ENCODE measurements around the gene ZXDC. TPM values are rescaled to one million over a fixed set of nuclear protein-coding genes. Genes with fewer than 3 reads are reported as not detected.

Gene ZXDC
- total and polyA plus RNA-seq, 9 of the 15 experiments (the other 6 are each of a cell fraction or from before 2014, with no cell fraction given): 0.59 to 13.4 (median 7.3) TPM

GRCh38 chr3:126419151-126419703, 56.5 kb downstream of the ZXDC start:
- BruUV-seq (replicated peaks): no TSS peak
- H3K36me3 ChIP-seq (ENCODE audit: control insufficient read depth, insufficient read depth, low read length): no peaks in the 10 kb centered on the region
- H3K27me3 ChIP-seq (ENCODE audit: control insufficient read depth in 2 of 2, insufficient read depth in 2 of 2, low read length in 2 of 2): peaks cover 3 to 35% of the 10 kb centered on the region in 2 experiments; a peak in 3 of 5 replicates
- no peak for DNase-seq (ENCODE audit: extremely low read depth in 1 of 4, low spot score in 3 of 4)
- no peak overlapping the region for H3K4me2 ChIP-seq (ENCODE audit: insufficient read depth, low read length)
- no peaks in the 10 kb centered on the region for H3K9me1 ChIP-seq (ENCODE audit: control insufficient read depth, insufficient read depth, low read length)
- no peaks in the 10 kb centered on the region for H4K20me1 ChIP-seq (replicated peaks; ENCODE audit: control insufficient read depth, insufficient read depth, low read length)
- no peaks in the 10 kb centered on the region for H3K9me3 ChIP-seq (replicated peaks; ENCODE audit: control insufficient read depth, insufficient read depth, low read depth, low read length)
- no peak overlapping the region for H3K27ac ChIP-seq (ENCODE audit: extremely low read depth, low read depth, low read length)
- no peak for TF ChIP-seq PHTF2 (CRISPR knock-in tag; IDR thresholded peaks at IDR 0.05)
- intact Hi-C loops (cut with micrococcal nuclease) (no loop called here), in situ Hi-C loops (cut with MboI) (no loop called here)
- no peak for ATAC-seq
- WGBS (ENCODE audit: insufficient coverage, low coverage, missing lambda C conversion rate): 0% methylated on average over 5 of the region's 6 CpGs
- H3K4me1 ChIP-seq (replicated peaks in 1 of 2; ENCODE audit: control insufficient read depth in 2 of 2, insufficient read depth in 2 of 2, low read length in 2 of 2): peaks cover 0 to 12% of the 10 kb centered on the region in 2 experiments; a peak in 3 of 5 replicates
- ChIA-PET CTCF (ENCODE audit: low intra/inter-chr PET ratio) (no interaction called here), POLR2A (interaction anchor here (0.9 kb wide), 1 partner anchor 31 kb away, joined by 3 read pairs; no protein-coding TSS in a partner anchor)
- H2AFZ ChIP-seq (ENCODE audit: low read depth, low read length): no peak overlapping the region
- H3K4me3 ChIP-seq: no peak overlapping the region
- H3K79me2 ChIP-seq (ENCODE audit: control insufficient read depth, insufficient read depth, low read length): no peaks in the 10 kb centered on the region
- no peak for FAIRE-seq
- H3K9ac ChIP-seq (ENCODE audit: insufficient read depth in 1 of 2, low read depth in 2 of 2, low read length in 2 of 2): no peak overlapping the region

- Histone ChIP-seq H3K27ac (ENCODE audit: extremely low read depth, low read depth, low read length) (no peak overlapping the region), H3K9ac (ENCODE audit: insufficient read depth in 1 of 2, low read depth in 2 of 2, low read length in 2 of 2) (no peak overlapping the region), H3K9me1 (ENCODE audit: control insufficient read depth, insufficient read depth, low read length) (no peaks in the 10 kb centered on the region), H3K4me3 (no peak overlapping the region), H2AFZ (ENCODE audit: low read depth, low read length) (no peak overlapping the region), H3K4me1 (replicated peaks in 1 of 2; ENCODE audit: control insufficient read depth in 2 of 2, insufficient read depth in 2 of 2, low read length in 2 of 2) (peaks cover 0 to 12% of the 10 kb centered on the region in 2 experiments; a peak in 3 of 5 replicates), H3K9me3 (replicated peaks; ENCODE audit: control insufficient read depth, insufficient read depth, low read depth, low read length) (no peaks in the 10 kb centered on the region), H3K36me3 (ENCODE audit: control insufficient read depth, insufficient read depth, low read length) (no peaks in the 10 kb centered on the region), H4K20me1 (replicated peaks; ENCODE audit: control insufficient read depth, insufficient read depth, low read length) (no peaks in the 10 kb centered on the region), H3K4me2 (ENCODE audit: insufficient read depth, low read length) (no peak overlapping the region), H3K27me3 (ENCODE audit: control insufficient read depth in 2 of 2, insufficient read depth in 2 of 2, low read length in 2 of 2) (peaks cover 3 to 35% of the 10 kb centered on the region in 2 experiments; a peak in 3 of 5 replicates), H3K79me2 (ENCODE audit: control insufficient read depth, insufficient read depth, low read length) (no peaks in the 10 kb centered on the region)
- WGBS (ENCODE audit: insufficient coverage, low coverage, missing lambda C conversion rate): 12% methylated on average over 15 of the region's 20 CpGs
- DNase-seq (ENCODE audit: extremely low read depth in 1 of 4, low spot score in 3 of 4) (no peak), ATAC-seq (no peak), FAIRE-seq (no peak)
- CTCF ChIA-PET (ENCODE audit: low intra/inter-chr PET ratio): no interaction called here
- no TSS peak for BruUV-seq (replicated peaks)
- intact Hi-C loops (cut with micrococcal nuclease) (no loop called here), in situ Hi-C loops (cut with MboI) (no loop called here)
- POLR2A ChIA-PET: no interaction called here
- no peak for TF ChIP-seq SFPQ (IDR thresholded peaks at IDR 0.05; ENCODE audit: low read depth, low read length)
- TF ChIP-seq MBD2 (IDR thresholded peaks at IDR 0.05; ENCODE audit: borderline replicate concordance, low read depth): no peak
- no peak for TF ChIP-seq NBN (IDR thresholded peaks at IDR 0.05; ENCODE audit: low read depth)
- no peak for TF ChIP-seq HMG20A (CRISPR knock-in tag; conservative IDR thresholded peaks at IDR 0.05)
- no peak for TF ChIP-seq ZNF277 (CRISPR knock-in tag; IDR thresholded peaks at IDR 0.05; ENCODE audit: borderline replicate concordance)
- no peak for TF ChIP-seq CREB3L1 (IDR thresholded peaks at IDR 0.05; ENCODE audit: borderline replicate concordance, low read depth)
- TF ChIP-seq ZEB2 (IDR thresholded peaks at IDR 0.05): no peak
- no peak for TF ChIP-seq GTF2A2 (tag; IDR thresholded peaks at IDR 0.05)
- TF ChIP-seq SIN3A (IDR thresholded peaks at IDR 0.05; ENCODE audit: borderline replicate concordance in 2 of 2, control insufficient read depth in 1 of 2, low read depth in 2 of 2, low read length in 2 of 2): no peak
These were observed 57.0 kb downstream of the ZXDC start for GRCh38 chr3:126418661-126419131.
